K562 (cell line): ENCODE measurements around the gene SULT1B1. TPM values are rescaled to one million over a fixed set of nuclear protein-coding genes. Genes with fewer than 3 reads are reported as not detected.

Experiments used
- ATAC-seq: fragments of 200-7000 bp; cut with Tn5 transposase; 3 replicates; pipeline ENCODE4 v1.9.1; 2020; ENCODE audit warnings: moderate library complexity
- BruUV-seq: library from RNA; stranded (reverse); fragments of 400-500 nt; replicated peaks from 2 replicates; lab custom pipeline; 2021; lab: Mats Ljungman, UMichigan
- CTCF ChIA-PET: fragments of 300-600 bp; formaldehyde crosslinking; extraction: SDS; loops from one replicate; lab custom pipeline; 2021; ENCODE audit warnings: low intra/inter-chr PET ratio; lab: Yijun Ruan, JAX
- POLR2A ChIA-PET: fragments of 300-600, 350-650 bp; sonication (Branson Sonifier 250); formaldehyde crosslinking; extraction: SDS; loops from one replicate; lab custom pipeline; 2021; ENCODE audit warnings: antibody characterized with exemption, inconsistent platforms; lab: Yijun Ruan, JAX
- DNase-seq, 4 experiments: peaks; one replicate each; pipeline versions ENCODE4 v3.0.0 to v3.0.0-alpha.2; 2011 to 2018; ENCODE audit warnings: low spot score in 3 of 4, mixed read lengths in 3 of 4; ENCODE audit errors: extremely low read depth in 1 of 4
- FAIRE-seq: peaks from 2 replicates; lab custom pipeline; 2011; peaks lifted over from hg19 to GRCh38; lab: Jason Lieb, UNC
- H2AFZ ChIP-seq: 2 replicates; pipeline ENCODE4 v1.6.0; 2011; ENCODE audit warnings: low read depth, low read length, control low read depth, inconsistent platforms
- H3K27ac ChIP-seq: fragments of 200-600 bp; 3 replicates; pipeline ENCODE4 v1.8.0; 2011; ENCODE audit warnings: low read depth, mild to moderate bottlenecking, control low read depth, inconsistent platforms, low read length, moderate library complexity, mixed read lengths; ENCODE audit errors: extremely low read depth
- H3K27me3 ChIP-seq, 2 experiments: fragments of 300-600 bp in 1 of 2; 2 replicates in 1 of 2; 3 replicates in 1 of 2; pipeline versions ENCODE4 v1.6.0 to v1.8.0; 2011; ENCODE audit warnings: inconsistent platforms in 2 of 2, low read length in 2 of 2, mild to moderate bottlenecking in 1 of 2, mixed read lengths in 1 of 2, moderate library complexity in 1 of 2; ENCODE audit not compliant: control insufficient read depth in 2 of 2, insufficient read depth in 2 of 2
- H3K36me3 ChIP-seq: fragments of 300-600 bp; 3 replicates; pipeline ENCODE4 v1.8.0; 2011; ENCODE audit warnings: mild to moderate bottlenecking, low read length, inconsistent platforms; ENCODE audit not compliant: control insufficient read depth, insufficient read depth
- H3K4me1 ChIP-seq, 2 experiments: fragments of 200-600 bp in 1 of 2; replicated peaks in 1 of 2; 2 replicates in 1 of 2; 3 replicates in 1 of 2; pipeline versions ENCODE4 v1.5.1 to v1.8.0; 2011; ENCODE audit warnings: inconsistent platforms in 2 of 2, low read length in 2 of 2, mild to moderate bottlenecking in 1 of 2, mixed read lengths in 1 of 2, moderate library complexity in 1 of 2; ENCODE audit not compliant: control insufficient read depth in 2 of 2, insufficient read depth in 2 of 2
- H3K4me2 ChIP-seq: 2 replicates; pipeline ENCODE4 v1.6.1; 2011; ENCODE audit warnings: low read length, control low read depth, inconsistent platforms, mixed read lengths; ENCODE audit not compliant: insufficient read depth
- H3K4me3 ChIP-seq: fragments of 200-600 bp; sonication (generic), shearing (Covaris generic); 2 replicates; pipeline ENCODE4 v1.5.1; 2016; ENCODE audit warnings: control low read depth, inconsistent platforms
- H3K79me2 ChIP-seq: fragments of 200-600 bp; 3 replicates; pipeline ENCODE4 v1.8.0; 2011; ENCODE audit warnings: low read length, inconsistent platforms; ENCODE audit not compliant: control insufficient read depth, insufficient read depth
- H3K9ac ChIP-seq, 2 experiments: 2 replicates each; pipeline versions ENCODE4 v1.6.0 to v1.6.1; 2011; ENCODE audit warnings: low read depth in 2 of 2, low read length in 2 of 2, control low read depth in 1 of 2, inconsistent platforms in 1 of 2, mild to moderate bottlenecking in 1 of 2, mixed read lengths in 1 of 2; ENCODE audit not compliant: insufficient read depth in 1 of 2
- H3K9me1 ChIP-seq: one replicate; pipeline ENCODE4 v1.6.0; 2011; ENCODE audit warnings: inconsistent platforms, mild to moderate bottlenecking, low read length, moderate library complexity; ENCODE audit not compliant: control insufficient read depth, insufficient read depth
- H3K9me3 ChIP-seq: replicated peaks from 2 replicates; pipeline ENCODE4 v1.5.1; 2011; ENCODE audit warnings: low read depth, low read length, inconsistent platforms; ENCODE audit not compliant: control insufficient read depth, insufficient read depth
- H4K20me1 ChIP-seq: replicated peaks from 2 replicates; pipeline ENCODE4 v1.6.1; 2011; ENCODE audit warnings: low read length, inconsistent platforms, mixed read lengths; ENCODE audit not compliant: control insufficient read depth, insufficient read depth
- CBX1 ChIP-seq: sonication (generic); IDR thresholded peaks from 2 replicates; pipeline ENCODE4 v1.6.1; 2016; ENCODE audit warnings: antibody characterized with exemption, low read depth, mild to moderate bottlenecking
- KAT2B ChIP-seq: IDR thresholded peaks from one replicate; pipeline ENCODE4 v1.6.1; 2012; ENCODE audit warnings: low read depth, mild to moderate bottlenecking, control low read depth, inconsistent platforms, low read length, moderate library complexity
- NCOR1 ChIP-seq: fragments of 450-650 bp; IDR thresholded peaks from 2 replicates; pipeline ENCODE4 v1.6.1; 2016; ENCODE audit warnings: mild to moderate bottlenecking, moderate library complexity
- NFXL1 ChIP-seq: fragments of 450-650 bp; formaldehyde crosslinking; IDR thresholded peaks from 2 replicates; pipeline ENCODE4 v1.4.0; 2021; ENCODE audit warnings: mild to moderate bottlenecking
- PRPF4 ChIP-seq: fragments of 200-400 bp; formaldehyde crosslinking; IDR thresholded peaks from one replicate; pipeline ENCODE4 v1.6.1; 2017; ENCODE audit warnings: low read length, low read depth, mild to moderate bottlenecking; ENCODE audit not compliant: insufficient read depth, poor library complexity, severe bottlenecking
- RBM22 ChIP-seq: fragments of 200-400 bp; formaldehyde crosslinking; IDR thresholded peaks from 2 replicates; pipeline ENCODE4 v1.6.1; 2018; ENCODE audit warnings: low read length, low read depth; ENCODE audit not compliant: poor library complexity, severe bottlenecking
- SRSF7 ChIP-seq: fragments of 200-400 bp; formaldehyde crosslinking; optimal IDR thresholded peaks from 2 replicates; pipeline ENCODE3; 2017; ENCODE audit warnings: mild to moderate bottlenecking, low read depth, low read length
- SRSF9 ChIP-seq: fragments of 200-400 bp; formaldehyde crosslinking; IDR thresholded peaks from 2 replicates; pipeline ENCODE4 v1.6.1; 2017; ENCODE audit warnings: low read depth, low read length, borderline replicate concordance
- TCF7 ChIP-seq: sonication (generic); IDR thresholded peaks from 2 replicates; pipeline ENCODE4 v1.6.1; 2016; ENCODE audit warnings: antibody characterized with exemption, borderline replicate concordance
- TCFL5 ChIP-seq: fragments of 250-450 bp; sonication (Bioruptor Pico); conservative IDR thresholded peaks from 2 replicates; pipeline ENCODE4 v1.6.1; 2021; ENCODE audit warnings: mild to moderate bottlenecking, moderate library complexity, matching md5 sums
- ZNF140 ChIP-seq: fragments of 250-450 bp; sonication (Bioruptor Pico); IDR thresholded peaks from 2 replicates; pipeline ENCODE4 v1.8.0; 2021; ENCODE audit warnings: moderate library complexity, mild to moderate bottlenecking, inconsistent platforms
- ZNF253 ChIP-seq: fragments of 250-450 bp; sonication (Bioruptor Pico); conservative IDR thresholded peaks from 2 replicates; pipeline ENCODE4 v1.6.1; 2021; ENCODE audit warnings: mild to moderate bottlenecking
- ZNF77 ChIP-seq: fragments of 250-450 bp; sonication (Bioruptor Pico); IDR thresholded peaks from 2 replicates; pipeline ENCODE4 v1.5.0; 2020
- ZZZ3 ChIP-seq: fragments of 450-650 bp; IDR thresholded peaks from 2 replicates; pipeline ENCODE4 v1.6.1; 2016; ENCODE audit warnings: antibody characterized with exemption, mild to moderate bottlenecking, moderate library complexity
- whole genome bisulfite sequencing: fragments of 100-300 bp; shearing (Covaris generic); methylation state at CpG from one replicate; pipeline ENCODE4 v1.1.6; 2016; ENCODE audit warnings: low coverage, mixed read lengths; ENCODE audit not compliant: insufficient coverage; ENCODE audit errors: missing lambda C conversion rate; 5-methylcytosine and 5-hydroxymethylcytosine counted together
- in situ Hi-C: fragments of 300-500 bp; cut with MboI; formaldehyde crosslinking; loops from 4 replicates; pipeline ENCODE4 v1.15.0; 2018; ENCODE audit warnings: inconsistent platforms, mixed read lengths
- intact Hi-C: fragments of 100-400 bp; cut with micrococcal nuclease; formaldehyde crosslinking; loops from 2 replicates; pipeline ENCODE4 v1.14.2; 2022
- polyA plus RNA-seq, 8 experiments: library from polyadenylated mRNA; depleted of rRNA in 4 of 8; stranded (reverse) in 5 of 8; unstranded in 3 of 8; fragments of >200 nt; fragmentation: Nextera tagmentation in 2 of 8; fragmentation: Illumina TruSeq in 1 of 8; extraction: Ambion mirVana in 2 of 8; extraction: Trizol in 1 of 8; gene quantifications; 2 replicates each; pipeline versions ENCODE4 v1.2.1 to v1.2.3, GENCODE V29; 2011 to 2014; ENCODE audit warnings: inconsistent platforms in 1 of 8, missing spikeins in 1 of 8
- total RNA-seq, 7 experiments: library from RNA; depleted of rRNA in 6 of 7; stranded (reverse); fragments of >200 nt in 6 of 7; fragmentation: Illumina TruSeq in 2 of 7; extraction: Trizol in 2 of 7; gene quantifications; 2 replicates each; pipeline versions ENCODE4 v1.2.1 to v1.2.3, GENCODE V29; 2011 to 2021; ENCODE audit warnings: low replicate concordance in 1 of 7
- TF ChIP-seq, protein P1 (sequence below): fragments of 450-650 bp; formaldehyde crosslinking; IDR thresholded peaks from 2 replicates; pipeline ENCODE4 v1.4.0; 2020; ENCODE audit warnings: mild to moderate bottlenecking, moderate library complexity
- TF ChIP-seq, protein P2 (sequence below): fragments of 200-800 bp; sonication (Bioruptor generic); IDR thresholded peaks from 2 replicates; pipeline ENCODE4 v1.6.1; 2017; ENCODE audit warnings: missing genetic modification characterization, missing compliant biosample characterization
- TF ChIP-seq, protein P3 (sequence below): fragments of 250-450 bp; sonication (Bioruptor Pico); IDR thresholded peaks from 2 replicates; pipeline ENCODE4 v1.4.0; 2020; ENCODE audit warnings: mild to moderate bottlenecking, moderate library complexity

Gene SULT1B1
- total and polyA plus RNA-seq, 9 of the 15 experiments (the other 6 are each of a cell fraction or from before 2014, with no cell fraction given), result under 0.01 TPM; not detected in 8

DNA sequence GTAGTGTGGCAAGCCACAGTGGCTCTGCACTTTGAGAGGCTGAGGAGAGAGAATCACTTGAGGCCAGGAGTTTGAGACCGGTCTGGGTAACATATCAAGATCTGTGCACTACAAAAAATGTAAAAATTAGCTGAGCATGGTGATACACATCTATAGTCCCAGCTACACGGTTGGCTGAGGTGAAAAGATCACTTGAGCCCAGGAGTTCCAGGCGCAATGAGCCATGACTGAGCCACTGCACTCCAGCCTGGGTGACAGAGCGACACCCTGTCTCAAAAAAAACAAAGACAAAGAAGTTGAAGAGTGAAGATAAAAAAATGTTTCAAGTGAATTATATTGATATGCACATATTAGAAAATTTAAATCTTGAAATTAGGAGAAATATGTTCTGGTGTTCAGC, 46.3 kb downstream of the SULT1B1 start (continued):
- TF ChIP-seq ZNF140, result no peak
- no peak for TF ChIP-seq TCF7

DNA sequence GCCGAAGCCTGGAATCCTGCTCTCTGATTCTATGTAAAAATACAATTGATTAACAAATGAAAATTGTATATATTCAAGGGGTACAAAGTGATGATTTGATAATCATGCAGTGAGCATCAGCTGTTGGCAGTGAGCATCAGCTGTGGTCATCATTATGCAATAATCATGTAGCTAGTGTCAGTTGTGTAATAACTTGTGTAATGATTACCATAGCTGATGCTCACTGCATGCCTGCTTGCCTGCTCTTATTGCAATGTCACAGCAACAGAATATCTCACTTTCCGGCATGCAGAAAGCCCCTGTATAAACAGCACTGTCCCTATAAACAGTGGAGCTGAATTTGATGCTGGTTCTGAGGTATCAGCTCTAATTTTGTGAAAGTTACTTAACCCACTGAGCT, 46.8 kb downstream of the SULT1B1 start:
- ATAC-seq, result no peak
- WGBS, result 0% methylated on average over 2 of the region's 2 CpGs
- Histone ChIP-seq H3K27me3 (no peaks in the 10 kb centered on the region), H3K4me3 (no peak overlapping the region), H3K9ac (no peak overlapping the region), H3K79me2 (no peaks in the 10 kb centered on the region), H3K4me1 (no peaks in the 10 kb centered on the region), H3K9me1 (no peaks in the 10 kb centered on the region), H3K27ac (no peak overlapping the region), H3K9me3 (no peaks in the 10 kb centered on the region; the same call in 1 of the 2 replicates), H3K4me2 (no peak overlapping the region), H2AFZ (no peak overlapping the region), H4K20me1 (no peaks in the 10 kb centered on the region), H3K36me3 (no peaks in the 10 kb centered on the region)
- DNase-seq, result no peak
- in situ Hi-C loops (no loop called here), intact Hi-C loops (no loop called here)
- TF ChIP-seq ZNF77 (CRISPR knock-in tag), result no peak
- no peak for TF ChIP-seq RBM22
- TF ChIP-seq, protein P1, sequence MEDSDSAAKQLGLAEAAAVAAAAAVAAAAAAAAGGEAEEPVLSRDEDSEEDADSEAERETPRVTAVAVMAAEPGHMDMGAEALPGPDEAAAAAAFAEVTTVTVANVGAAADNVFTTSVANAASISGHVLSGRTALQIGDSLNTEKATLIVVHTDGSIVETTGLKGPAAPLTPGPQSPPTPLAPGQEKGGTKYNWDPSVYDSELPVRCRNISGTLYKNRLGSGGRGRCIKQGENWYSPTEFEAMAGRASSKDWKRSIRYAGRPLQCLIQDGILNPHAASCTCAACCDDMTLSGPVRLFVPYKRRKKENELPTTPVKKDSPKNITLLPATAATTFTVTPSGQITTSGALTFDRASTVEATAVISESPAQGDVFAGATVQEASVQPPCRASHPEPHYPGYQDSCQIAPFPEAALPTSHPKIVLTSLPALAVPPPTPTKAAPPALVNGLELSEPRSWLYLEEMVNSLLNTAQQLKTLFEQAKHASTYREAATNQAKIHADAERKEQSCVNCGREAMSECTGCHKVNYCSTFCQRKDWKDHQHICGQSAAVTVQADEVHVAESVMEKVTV, result no peak
- TF ChIP-seq SRSF9, result no peak
- no peak for TF ChIP-seq NCOR1
- TF ChIP-seq, protein P2, sequence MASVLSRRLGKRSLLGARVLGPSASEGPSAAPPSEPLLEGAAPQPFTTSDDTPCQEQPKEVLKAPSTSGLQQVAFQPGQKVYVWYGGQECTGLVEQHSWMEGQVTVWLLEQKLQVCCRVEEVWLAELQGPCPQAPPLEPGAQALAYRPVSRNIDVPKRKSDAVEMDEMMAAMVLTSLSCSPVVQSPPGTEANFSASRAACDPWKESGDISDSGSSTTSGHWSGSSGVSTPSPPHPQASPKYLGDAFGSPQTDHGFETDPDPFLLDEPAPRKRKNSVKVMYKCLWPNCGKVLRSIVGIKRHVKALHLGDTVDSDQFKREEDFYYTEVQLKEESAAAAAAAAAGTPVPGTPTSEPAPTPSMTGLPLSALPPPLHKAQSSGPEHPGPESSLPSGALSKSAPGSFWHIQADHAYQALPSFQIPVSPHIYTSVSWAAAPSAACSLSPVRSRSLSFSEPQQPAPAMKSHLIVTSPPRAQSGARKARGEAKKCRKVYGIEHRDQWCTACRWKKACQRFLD (CRISPR knock-in tag), result no peak
- TF ChIP-seq, protein P3, sequence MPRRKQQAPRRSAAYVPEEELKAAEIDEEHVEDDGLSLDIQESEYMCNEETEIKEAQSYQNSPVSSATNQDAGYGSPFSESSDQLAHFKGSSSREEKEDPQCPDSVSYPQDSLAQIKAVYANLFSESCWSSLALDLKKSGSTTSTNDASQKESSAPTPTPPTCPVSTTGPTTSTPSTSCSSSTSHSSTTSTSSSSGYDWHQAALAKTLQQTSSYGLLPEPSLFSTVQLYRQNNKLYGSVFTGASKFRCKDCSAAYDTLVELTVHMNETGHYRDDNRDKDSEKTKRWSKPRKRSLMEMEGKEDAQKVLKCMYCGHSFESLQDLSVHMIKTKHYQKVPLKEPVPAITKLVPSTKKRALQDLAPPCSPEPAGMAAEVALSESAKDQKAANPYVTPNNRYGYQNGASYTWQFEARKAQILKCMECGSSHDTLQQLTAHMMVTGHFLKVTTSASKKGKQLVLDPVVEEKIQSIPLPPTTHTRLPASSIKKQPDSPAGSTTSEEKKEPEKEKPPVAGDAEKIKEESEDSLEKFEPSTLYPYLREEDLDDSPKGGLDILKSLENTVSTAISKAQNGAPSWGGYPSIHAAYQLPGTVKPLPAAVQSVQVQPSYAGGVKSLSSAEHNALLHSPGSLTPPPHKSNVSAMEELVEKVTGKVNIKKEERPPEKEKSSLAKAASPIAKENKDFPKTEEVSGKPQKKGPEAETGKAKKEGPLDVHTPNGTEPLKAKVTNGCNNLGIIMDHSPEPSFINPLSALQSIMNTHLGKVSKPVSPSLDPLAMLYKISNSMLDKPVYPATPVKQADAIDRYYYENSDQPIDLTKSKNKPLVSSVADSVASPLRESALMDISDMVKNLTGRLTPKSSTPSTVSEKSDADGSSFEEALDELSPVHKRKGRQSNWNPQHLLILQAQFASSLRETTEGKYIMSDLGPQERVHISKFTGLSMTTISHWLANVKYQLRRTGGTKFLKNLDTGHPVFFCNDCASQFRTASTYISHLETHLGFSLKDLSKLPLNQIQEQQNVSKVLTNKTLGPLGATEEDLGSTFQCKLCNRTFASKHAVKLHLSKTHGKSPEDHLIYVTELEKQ (CRISPR knock-in tag), result no peak
- no peak for TF ChIP-seq ZZZ3
- no peak for TF ChIP-seq ZNF253 (CRISPR knock-in tag)
- TF ChIP-seq CBX1, result no peak
- TF ChIP-seq SRSF7, result no peak
- no peak for TF ChIP-seq PRPF4
- no peak for TF ChIP-seq TCFL5 (CRISPR knock-in tag)
- no peak for TF ChIP-seq KAT2B
- TF ChIP-seq NFXL1 (CRISPR knock-in tag), result no peak
- FAIRE-seq, result no peak
- no TSS peak for BruUV-seq
- ChIA-PET POLR2A (no interaction called here), CTCF (no interaction called here)
